ENCODE results near the gene DPF3.

DPF3 gene

GRCh38 chr14:72685456-72685855 is 208.4 kb downstream of the DPF3 start:
- no peaks in the 10 kb centered on the region for H3K4me1 ChIP-seq (ENCODE audit: control insufficient read depth, low read length)
- no peaks in the 10 kb centered on the region for H3F3A ChIP-seq (ENCODE audit: control insufficient read depth, insufficient read depth)
- H3K4me3 ChIP-seq (ENCODE audit: low read length), result no peak overlapping the region
- no peak overlapping the region for H3K4me2 ChIP-seq (ENCODE audit: low read length)
- no peak for TF ChIP-seq EZH2phosphoT487 (IDR thresholded peaks at IDR 0.05; ENCODE audit: borderline replicate concordance, low read length)
- TF ChIP-seq CTCF (IDR thresholded peaks at IDR 0.05; ENCODE audit: low read depth, low read length, poor library complexity, severe bottlenecking), result no peak
- no peaks in the 10 kb centered on the region for H3K9me3 ChIP-seq (ENCODE audit: control insufficient read depth, insufficient read depth, low read length)
- no peaks in the 10 kb centered on the region for H3K9me2 ChIP-seq (replicated peaks; ENCODE audit: control insufficient read depth, low read length)
- no peaks in the 10 kb centered on the region for H3K36me3 ChIP-seq (ENCODE audit: control insufficient read depth, low read length)
- H3K27me3 ChIP-seq (ENCODE audit: control insufficient read depth, low read length), result no peaks in the 10 kb centered on the region; the same call in 1 of the 2 replicates
- H3K27ac ChIP-seq (ENCODE audit: low read depth, low read length), result no peak overlapping the region
- H3K79me2 ChIP-seq (ENCODE audit: control insufficient read depth, low read length), result no peaks in the 10 kb centered on the region
- no peaks in the 10 kb centered on the region for H4K20me1 ChIP-seq (ENCODE audit: control insufficient read depth, insufficient read depth, low read depth, low read length)

- no peaks in the 10 kb centered on the region for H3K4me1 ChIP-seq (ENCODE audit: control insufficient read depth, low read length)
- no peaks in the 10 kb centered on the region for H3F3A ChIP-seq (ENCODE audit: control insufficient read depth, insufficient read depth)
- no peak overlapping the region for H3K4me3 ChIP-seq (ENCODE audit: low read length)
- no peaks in the 10 kb centered on the region; the same call in 1 of the 2 replicates for H3K27me3 ChIP-seq (ENCODE audit: control insufficient read depth, low read length)
- no peak for TF ChIP-seq CTCF (IDR thresholded peaks at IDR 0.05; ENCODE audit: low read depth, low read length, poor library complexity, severe bottlenecking)
- TF ChIP-seq EZH2phosphoT487 (IDR thresholded peaks at IDR 0.05; ENCODE audit: borderline replicate concordance, low read length), result no peak
- H3K36me3 ChIP-seq (ENCODE audit: control insufficient read depth, low read length), result no peaks in the 10 kb centered on the region
- no peak overlapping the region for H3K4me2 ChIP-seq (ENCODE audit: low read length)
- H3K79me2 ChIP-seq (ENCODE audit: control insufficient read depth, low read length), result no peaks in the 10 kb centered on the region
- H3K27ac ChIP-seq (ENCODE audit: low read depth, low read length), result no peak overlapping the region
- no peaks in the 10 kb centered on the region for H3K9me2 ChIP-seq (replicated peaks; ENCODE audit: control insufficient read depth, low read length)
- no peaks in the 10 kb centered on the region for H4K20me1 ChIP-seq (ENCODE audit: control insufficient read depth, insufficient read depth, low read depth, low read length)
- H3K9me3 ChIP-seq (ENCODE audit: control insufficient read depth, insufficient read depth, low read length), result no peaks in the 10 kb centered on the region
Measured at GRCh38 chr14:72683787-72684186, 210.1 kb downstream of the DPF3 start.

GRCh38 chr14:72682188-72682587 is 211.7 kb downstream of the DPF3 start:
- Histone ChIP-seq H4K20me1 (ENCODE audit: control insufficient read depth, insufficient read depth, low read depth, low read length) (no peaks in the 10 kb centered on the region), H3F3A (ENCODE audit: control insufficient read depth, insufficient read depth) (no peaks in the 10 kb centered on the region), H3K36me3 (ENCODE audit: control insufficient read depth, low read length) (no peaks in the 10 kb centered on the region), H3K4me1 (ENCODE audit: control insufficient read depth, low read length) (no peaks in the 10 kb centered on the region), H3K27ac (ENCODE audit: low read depth, low read length) (no peak overlapping the region), H3K9me3 (ENCODE audit: control insufficient read depth, insufficient read depth, low read length) (no peaks in the 10 kb centered on the region), H3K27me3 (ENCODE audit: control insufficient read depth, low read length) (no peaks in the 10 kb centered on the region; the same call in 1 of the 2 replicates), H3K79me2 (ENCODE audit: control insufficient read depth, low read length) (no peaks in the 10 kb centered on the region), H3K9me2 (replicated peaks; ENCODE audit: control insufficient read depth, low read length) (no peaks in the 10 kb centered on the region), H3K4me3 (ENCODE audit: low read length) (no peak overlapping the region), H3K4me2 (ENCODE audit: low read length) (no peak overlapping the region)
- no peak for TF ChIP-seq EZH2phosphoT487 (IDR thresholded peaks at IDR 0.05; ENCODE audit: borderline replicate concordance, low read length)
- no peak for TF ChIP-seq CTCF (IDR thresholded peaks at IDR 0.05; ENCODE audit: low read depth, low read length, poor library complexity, severe bottlenecking)
